G401 (cell line): ENCODE measurements around the gene LINGO1. TPM values are rescaled to one million over a fixed set of nuclear protein-coding genes. Genes with fewer than 3 reads are reported as not detected.

ENCODE experiments used
- DNase-seq: peaks from one replicate; pipeline ENCODE4 v3.0.0-alpha.2; 2015; ENCODE audit warnings: low spot score
- in situ Hi-C: cut with HindIII; loops from 2 replicates; pipeline ENCODE4 v1.10.0; 2016; ENCODE audit warnings: low sequenced_read_pairs, mixed read lengths
- total RNA-seq: library from RNA; depleted of rRNA; stranded (reverse); fragments of >200 nt; shearing (Covaris generic); gene quantifications from 2 replicates; pipeline ENCODE4 v1.2.3, GENCODE V29; 2014

LINGO1 gene
- total RNA-seq, 1 experiment from 2014 or later, result 8.8 TPM

- peak; percentile 47 for DNase-seq
- in situ Hi-C loops, result no loop called here
Measured at GRCh38 chr15:77658304-77658703, 25.6 kb upstream of the LINGO1 start.

GRCh38 chr15:77657634-77658238 is 25.0 kb upstream of the LINGO1 start:
- peak; percentile 33 for DNase-seq
- in situ Hi-C loops, result no loop called here

GRCh38 chr15:77656294-77656693 is 23.6 kb upstream of the LINGO1 start:
- DNase-seq, result no peak
- in situ Hi-C loops, result no loop called here

- no peak for DNase-seq
- in situ Hi-C loops, result no loop called here
Measured at GRCh38 chr15:77654975-77655374, 22.3 kb upstream of the LINGO1 start.

GRCh38 chr15:77653832-77654480 is 21.2 kb upstream of the LINGO1 start:
- no peak for DNase-seq
- in situ Hi-C loops, result no loop called here

- no peak for DNase-seq
- in situ Hi-C loops, result no loop called here
Measured at GRCh38 chr15:77650265-77650664, 17.6 kb upstream of the LINGO1 start.

GRCh38 chr15:77649610-77650009 is 16.9 kb upstream of the LINGO1 start:
- no peak for DNase-seq
- in situ Hi-C loops, result no loop called here

GRCh38 chr15:77649017-77649416 is 16.3 kb upstream of the LINGO1 start:
- no peak for DNase-seq
- in situ Hi-C loops, result no loop called here

- in situ Hi-C loops, result no loop called here
- no peak for DNase-seq
Measured at GRCh38 chr15:77647961-77648360, 15.2 kb upstream of the LINGO1 start.

GRCh38 chr15:77646104-77646694 is 13.5 kb upstream of the LINGO1 start:
- in situ Hi-C loops, result no loop called here
- no peak for DNase-seq

- in situ Hi-C loops, result no loop called here
- no peak for DNase-seq
Measured at GRCh38 chr15:77645602-77646001, 12.9 kb upstream of the LINGO1 start.

GRCh38 chr15:77644543-77645247 is 12.0 kb upstream of the LINGO1 start:
- in situ Hi-C loops, result no loop called here
- DNase-seq, result no peak

- in situ Hi-C loops, result no loop called here
- no peak for DNase-seq
Measured at GRCh38 chr15:77643764-77644163, 11.1 kb upstream of the LINGO1 start.

- in situ Hi-C loops, result no loop called here
- DNase-seq, result no peak
Measured at GRCh38 chr15:77642793-77643430, 10.2 kb upstream of the LINGO1 start.

GRCh38 chr15:77641999-77642398 is 9.3 kb upstream of the LINGO1 start:
- DNase-seq, result no peak
- in situ Hi-C loops, result no loop called here

- no peak for DNase-seq
- in situ Hi-C loops, result no loop called here
Measured at GRCh38 chr15:77640615-77641014, 7.9 kb upstream of the LINGO1 start.

- in situ Hi-C loops, result no loop called here
- no peak for DNase-seq
Measured at GRCh38 chr15:77639431-77639830, 6.7 kb upstream of the LINGO1 start.

- in situ Hi-C loops, result no loop called here
- no peak for DNase-seq
Measured at GRCh38 chr15:77637851-77638692, 5.4 kb upstream of the LINGO1 start.

GRCh38 chr15:77636209-77636608 is 3.5 kb upstream of the LINGO1 start:
- in situ Hi-C loops, result no loop called here
- no peak for DNase-seq
